Immature natural killer cell (primary cell): Measurements from ENCODE around the gene IL1RL2. TPM values are rescaled to one million over a fixed set of nuclear protein-coding genes. Genes with fewer than 3 reads are reported as not detected.

Experiments used
- DNase-seq, 3 donors: peaks; one replicate each; pipeline ENCODE4 v3.0.0; 2022; ENCODE audit warnings: mixed read lengths in 1 of 3
- H3K27ac Mint-ChIP-seq, 6 donors: one replicate each; pipeline ENCODE4 v1.8.0; 2020; ENCODE audit warnings: mixed read lengths in 6 of 6, mild to moderate bottlenecking in 5 of 6, inconsistent platforms in 4 of 6, moderate library complexity in 3 of 6
- H3K27me3 Mint-ChIP-seq, 3 donors: one replicate each; pipeline ENCODE4 v1.8.0; 2020 to 2021; ENCODE audit warnings: low read depth in 3 of 3, mild to moderate bottlenecking in 3 of 3, mixed read lengths in 3 of 3, moderate library complexity in 3 of 3, inconsistent platforms in 1 of 3
- H3K36me3 Mint-ChIP-seq, 3 donors: one replicate each; pipeline ENCODE4 v1.8.0; 2020; ENCODE audit warnings: mixed read lengths in 3 of 3, inconsistent platforms in 2 of 3, mild to moderate bottlenecking in 2 of 3
- H3K4me1 Mint-ChIP-seq, 2 donors: one replicate each; pipeline ENCODE4 v1.8.0; 2020; ENCODE audit warnings: inconsistent platforms in 2 of 2, mild to moderate bottlenecking in 2 of 2, mixed read lengths in 2 of 2, moderate library complexity in 1 of 2
- H3K4me3 Mint-ChIP-seq, 5 donors: one replicate each; pipeline ENCODE4 v1.8.0; 2020; ENCODE audit warnings: mild to moderate bottlenecking in 5 of 5, mixed read lengths in 5 of 5, inconsistent platforms in 3 of 5, moderate library complexity in 3 of 5
- H3K9me3 Mint-ChIP-seq, 6 donors: one replicate each; pipeline ENCODE4 v1.8.0; 2020; ENCODE audit warnings: mild to moderate bottlenecking in 6 of 6, mixed read lengths in 6 of 6, inconsistent platforms in 4 of 6, moderate library complexity in 3 of 6
- polyA plus RNA-seq, 3 donors: library from polyadenylated mRNA; unstranded; fragments of 300-500 nt; fragmentation: Illumina TruSeq; gene quantifications; one replicate each; pipeline ENCODE4 v1.2.3, GENCODE V29; 2021

The IL1RL2 gene
- polyA plus RNA-seq, 3 donors from 2014 or later = not detected

- peaks cover 13 to 35% (median 14%) of the 10 kb centered on the region in 3 donors for H3K27me3 Mint-ChIP-seq
- peaks cover 0 to 5% (median 0%) of the 10 kb centered on the region in 3 donors for H3K36me3 Mint-ChIP-seq
- peaks cover 0 to 2% (median 0%) of the 10 kb centered on the region in 6 donors for H3K9me3 Mint-ChIP-seq
- peaks cover 12 to 20% of the 10 kb centered on the region in 2 donors for H3K4me1 Mint-ChIP-seq
- DNase-seq = no peak
- no peak overlapping the region for H3K4me3 Mint-ChIP-seq
- no peak overlapping the region for H3K27ac Mint-ChIP-seq
These were observed 6.3 kb downstream of the IL1RL2 start for GRCh38 chr2:102193074-102193473.

DNA sequence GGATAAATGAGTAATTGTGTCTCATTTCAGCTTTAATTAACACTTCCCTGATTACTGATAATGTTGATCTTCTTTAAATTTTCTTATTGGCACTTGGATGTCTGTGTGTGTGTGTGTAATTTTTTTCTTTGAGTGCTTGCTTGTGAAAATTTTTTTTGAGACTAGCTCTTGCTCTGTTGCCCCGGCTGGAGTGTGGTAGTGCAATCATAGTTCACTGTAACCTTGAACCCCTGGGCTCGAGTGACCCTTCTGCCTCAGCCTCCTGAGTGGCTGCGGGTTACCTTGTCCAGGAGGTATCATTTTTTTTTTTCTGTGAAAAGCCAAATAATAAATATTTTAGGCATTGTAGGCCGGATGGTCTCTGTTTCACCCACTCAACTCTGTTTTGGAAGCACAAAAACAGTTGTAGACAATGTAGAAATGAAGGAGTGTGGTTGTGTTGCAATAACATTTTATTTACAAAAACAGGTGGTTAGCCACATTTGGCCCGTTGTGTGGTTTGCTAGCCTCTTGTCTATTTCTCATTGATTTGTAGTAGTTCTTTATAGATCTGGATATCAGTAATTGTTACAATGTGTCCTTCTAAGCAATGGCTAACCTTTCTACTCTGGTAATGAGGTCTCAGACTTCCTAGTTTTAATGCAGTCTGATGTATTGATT, 7.9 kb downstream of the IL1RL2 start:
- H3K4me1 Mint-ChIP-seq = peaks cover 16 to 31% of the 10 kb centered on the region in 2 donors
- peaks cover 16 to 27% (median 17%) of the 10 kb centered on the region in 3 donors for H3K27me3 Mint-ChIP-seq
- DNase-seq = no peak
- no peak overlapping the region for H3K27ac Mint-ChIP-seq
- H3K36me3 Mint-ChIP-seq = peaks cover 0 to 5% (median 0%) of the 10 kb centered on the region in 3 donors
- no peaks in the 10 kb centered on the region for H3K9me3 Mint-ChIP-seq
- no peak overlapping the region for H3K4me3 Mint-ChIP-seq

DNA sequence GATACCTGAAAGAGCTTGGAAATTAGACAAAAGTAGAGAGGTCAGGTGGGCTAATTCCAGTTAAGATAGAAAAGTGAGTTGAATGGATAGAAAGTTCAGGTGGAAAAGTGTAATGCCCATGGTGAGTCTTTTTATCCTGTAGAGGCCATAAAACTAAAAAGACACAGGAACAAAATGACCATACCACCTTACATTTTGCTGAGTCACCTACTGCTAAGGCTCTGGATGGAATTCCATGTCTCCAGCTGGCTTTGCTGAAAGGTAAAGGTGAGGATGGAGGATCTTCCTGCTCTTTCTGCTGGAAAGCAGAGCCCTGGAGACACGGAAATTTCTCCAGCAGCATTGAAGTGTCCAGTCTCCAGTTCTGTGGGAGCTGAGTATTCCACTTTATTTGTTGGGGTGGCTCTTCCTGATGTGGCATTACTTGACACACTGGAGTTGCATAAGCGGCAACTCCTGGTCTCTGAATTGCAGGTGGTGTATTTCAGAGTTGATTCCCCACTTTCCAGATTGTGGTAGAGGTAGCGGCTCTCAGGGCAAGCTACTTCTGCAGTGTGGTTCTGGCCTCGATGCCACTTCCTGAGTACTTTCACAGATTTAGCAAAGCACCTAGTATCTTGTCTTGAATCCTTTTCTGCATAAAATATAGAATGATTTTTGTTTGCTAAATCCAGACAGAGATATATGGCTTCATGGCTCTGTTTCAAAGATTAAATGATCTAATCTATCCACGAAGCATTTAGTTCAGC, 10.7 kb downstream of the IL1RL2 start:
- H3K27me3 Mint-ChIP-seq = peaks cover 14 to 18% (median 17%) of the 10 kb centered on the region in 3 donors
- H3K27ac Mint-ChIP-seq = no peak overlapping the region
- DNase-seq = peak; percentile 32 to 39 (median 32)
- no peaks in the 10 kb centered on the region for H3K9me3 Mint-ChIP-seq
- H3K4me1 Mint-ChIP-seq = peaks cover 16 to 31% of the 10 kb centered on the region in 2 donors
- H3K4me3 Mint-ChIP-seq = peak overlapping the region; percentile 17 to 64 (median 30)
- peaks cover 0 to 5% (median 0%) of the 10 kb centered on the region in 3 donors for H3K36me3 Mint-ChIP-seq

- Mint-ChIP-seq H3K36me3 (peaks cover 0 to 5% (median 5%) of the 10 kb centered on the region in 3 donors), H3K9me3 (peaks cover 0 to 5% (median under 1%) of the 10 kb centered on the region in 6 donors), H3K27ac (no peak overlapping the region), H3K4me1 (peaks cover 16 to 31% of the 10 kb centered on the region in 2 donors), H3K4me3 (no peak overlapping the region), H3K27me3 (peaks cover 11 to 18% (median 12%) of the 10 kb centered on the region in 3 donors)
- no peak for DNase-seq
These were observed 13.7 kb downstream of the IL1RL2 start for GRCh38 chr2:102200539-102200938.

GRCh38 chr2:102204638-102205037, 17.8 kb downstream of the IL1RL2 start:
- H3K27me3 Mint-ChIP-seq = peaks cover 0 to 8% (median 5%) of the 10 kb centered on the region in 3 donors

GRCh38 chr2:102206666-102207341, 20.0 kb downstream of the IL1RL2 start:
- Mint-ChIP-seq H3K9me3 (peaks cover 0 to 5% (median 2%) of the 10 kb centered on the region in 6 donors), H3K27ac (no peak overlapping the region), H3K4me3 (no peak overlapping the region), H3K4me1 (no peaks in the 10 kb centered on the region), H3K27me3 (peaks cover 0 to 5% (median 2%) of the 10 kb centered on the region in 3 donors), H3K36me3 (peaks cover 0 to 5% (median 0%) of the 10 kb centered on the region in 3 donors)
- no peak for DNase-seq

More at GRCh38 chr2:102204638-102205037, 17.8 kb downstream of the IL1RL2 start:
- H3K27ac Mint-ChIP-seq = no peak overlapping the region
- no peak overlapping the region for H3K4me3 Mint-ChIP-seq
- H3K36me3 Mint-ChIP-seq = peaks cover 0 to 5% (median 0%) of the 10 kb centered on the region in 3 donors
- DNase-seq = no peak
- H3K9me3 Mint-ChIP-seq = peaks cover 0 to 5% (median 2%) of the 10 kb centered on the region in 6 donors
- H3K4me1 Mint-ChIP-seq = no peaks in the 10 kb centered on the region

GRCh38 chr2:102208774-102209173, 22.0 kb downstream of the IL1RL2 start:
- H3K4me1 Mint-ChIP-seq = no peaks in the 10 kb centered on the region
- peaks cover 0 to 5% (median 0%) of the 10 kb centered on the region in 3 donors for H3K36me3 Mint-ChIP-seq
- peaks cover 0 to 5% (median 2%) of the 10 kb centered on the region in 6 donors for H3K9me3 Mint-ChIP-seq
- DNase-seq = no peak
- no peak overlapping the region for H3K27ac Mint-ChIP-seq
- H3K4me3 Mint-ChIP-seq = no peak overlapping the region
- peaks cover 0 to 5% (median 2%) of the 10 kb centered on the region in 3 donors for H3K27me3 Mint-ChIP-seq

- peaks cover 0 to 5% (median 0%) of the 10 kb centered on the region in 3 donors for H3K36me3 Mint-ChIP-seq
- H3K9me3 Mint-ChIP-seq = peaks cover 0 to 5% (median 2%) of the 10 kb centered on the region in 6 donors
- no peaks in the 10 kb centered on the region for H3K4me1 Mint-ChIP-seq
- no peak overlapping the region for H3K27ac Mint-ChIP-seq
- no peak overlapping the region for H3K4me3 Mint-ChIP-seq
- H3K27me3 Mint-ChIP-seq = peaks cover 0 to 5% (median 2%) of the 10 kb centered on the region in 3 donors
- DNase-seq = no peak
These were observed 22.7 kb downstream of the IL1RL2 start for GRCh38 chr2:102209474-102209873.

DNA sequence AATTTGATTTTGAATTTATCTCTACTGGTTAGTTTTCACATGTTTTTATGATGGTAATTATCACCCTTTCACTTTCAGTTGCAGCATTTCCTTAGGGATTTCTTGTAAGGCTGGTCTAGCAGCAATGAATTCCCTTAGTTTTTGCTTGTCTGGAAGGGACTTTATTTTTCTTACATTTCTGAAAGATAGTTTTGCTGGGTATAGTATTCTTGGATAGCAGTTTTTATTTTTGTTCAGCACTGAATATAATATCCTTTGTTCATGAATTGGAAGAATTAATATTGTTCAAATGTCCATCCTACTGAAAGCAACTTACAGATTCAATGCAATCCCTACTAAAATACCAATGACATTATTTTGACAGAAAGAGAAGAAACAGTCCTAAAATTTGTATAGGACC, 30.2 kb downstream of the IL1RL2 start:
- H3K36me3 Mint-ChIP-seq = peaks cover 10 to 29% (median 11%) of the 10 kb centered on the region in 3 donors
- peaks cover 6 to 12% of the 10 kb centered on the region in 2 donors for H3K4me1 Mint-ChIP-seq
- DNase-seq = no peak
- H3K27me3 Mint-ChIP-seq = peaks cover 0 to 2% (median 1%) of the 10 kb centered on the region in 3 donors
- no peak overlapping the region for H3K27ac Mint-ChIP-seq
- H3K9me3 Mint-ChIP-seq = peaks cover 15 to 30% (median 25%) of the 10 kb centered on the region in 6 donors
- H3K4me3 Mint-ChIP-seq = no peak overlapping the region

DNA sequence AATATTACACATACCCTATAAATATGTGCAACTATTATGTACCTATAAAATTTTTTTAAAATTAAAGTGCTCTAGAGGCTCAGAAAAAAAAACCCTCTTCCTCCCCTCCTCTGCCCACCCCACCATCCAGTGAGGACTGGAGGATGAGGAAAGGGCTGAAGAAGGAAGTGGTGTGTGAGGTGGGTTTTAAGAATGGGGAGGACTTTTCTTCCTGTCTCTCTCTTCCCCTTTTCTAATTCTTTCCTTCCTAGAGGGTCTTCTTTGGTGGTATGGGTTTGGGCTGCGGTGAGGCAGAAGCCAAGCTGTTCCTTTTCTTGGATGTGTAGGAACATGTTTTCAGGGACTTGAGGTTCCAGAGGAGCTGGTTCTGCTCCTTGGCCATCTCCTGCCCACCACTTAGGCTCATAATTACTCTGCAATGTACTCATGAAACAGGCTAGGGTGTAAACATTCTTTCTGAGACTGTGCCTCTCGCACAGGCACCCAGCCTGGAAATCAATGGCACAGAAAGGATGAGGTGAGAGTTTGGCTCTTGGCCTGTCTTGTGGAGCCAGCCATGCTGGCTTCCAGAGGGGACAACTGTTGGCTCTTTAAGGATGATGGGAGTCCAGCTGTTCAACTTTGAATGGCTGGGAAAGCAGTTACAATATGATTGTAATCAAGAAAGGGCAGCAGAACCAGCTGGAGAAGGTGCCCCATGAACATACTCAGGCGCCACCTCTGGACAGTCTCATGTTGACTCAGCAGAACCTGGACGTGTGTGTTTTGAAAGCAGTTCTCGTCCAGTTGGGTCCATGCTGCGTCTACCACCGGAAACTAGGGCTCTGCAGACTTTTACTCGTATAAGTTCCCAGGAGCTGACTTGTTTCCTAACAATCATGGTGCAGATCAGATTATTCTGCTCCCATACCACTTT, 38.3 kb downstream of the IL1RL2 start:
- no peak for DNase-seq
- peak overlapping the region in 1 of 6 donors; percentile 43 for H3K27ac Mint-ChIP-seq
- no peaks in the 10 kb centered on the region for H3K9me3 Mint-ChIP-seq
- peaks cover 10 to 11% of the 10 kb centered on the region in 2 donors for H3K4me1 Mint-ChIP-seq
- peaks cover 0 to 4% (median 0%) of the 10 kb centered on the region in 3 donors for H3K36me3 Mint-ChIP-seq
- H3K4me3 Mint-ChIP-seq = no peak overlapping the region
- peaks cover 5 to 17% (median 10%) of the 10 kb centered on the region in 3 donors for H3K27me3 Mint-ChIP-seq

DNA sequence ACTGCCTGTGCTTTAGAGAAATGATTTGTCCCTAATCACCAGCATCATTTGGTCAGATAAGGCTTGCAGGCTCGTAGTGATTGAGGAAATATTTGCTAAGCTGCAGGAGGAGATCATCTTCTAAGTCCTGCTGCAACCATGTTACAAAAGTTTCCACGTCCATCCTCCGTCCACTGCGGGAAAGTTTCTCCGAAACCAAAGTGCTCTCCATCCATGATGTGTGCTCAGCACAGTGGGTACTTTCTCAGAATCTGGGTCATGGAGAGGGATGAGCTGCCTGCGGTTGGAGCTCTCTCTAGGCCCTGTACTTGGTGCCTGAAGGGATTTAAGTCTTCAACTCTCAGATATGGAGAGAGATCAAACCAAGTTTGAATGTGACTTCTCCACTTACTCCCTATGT, 39.3 kb downstream of the IL1RL2 start:
- Mint-ChIP-seq H3K4me3 (no peak overlapping the region), H3K4me1 (peaks cover 10 to 11% of the 10 kb centered on the region in 2 donors)

DNA sequence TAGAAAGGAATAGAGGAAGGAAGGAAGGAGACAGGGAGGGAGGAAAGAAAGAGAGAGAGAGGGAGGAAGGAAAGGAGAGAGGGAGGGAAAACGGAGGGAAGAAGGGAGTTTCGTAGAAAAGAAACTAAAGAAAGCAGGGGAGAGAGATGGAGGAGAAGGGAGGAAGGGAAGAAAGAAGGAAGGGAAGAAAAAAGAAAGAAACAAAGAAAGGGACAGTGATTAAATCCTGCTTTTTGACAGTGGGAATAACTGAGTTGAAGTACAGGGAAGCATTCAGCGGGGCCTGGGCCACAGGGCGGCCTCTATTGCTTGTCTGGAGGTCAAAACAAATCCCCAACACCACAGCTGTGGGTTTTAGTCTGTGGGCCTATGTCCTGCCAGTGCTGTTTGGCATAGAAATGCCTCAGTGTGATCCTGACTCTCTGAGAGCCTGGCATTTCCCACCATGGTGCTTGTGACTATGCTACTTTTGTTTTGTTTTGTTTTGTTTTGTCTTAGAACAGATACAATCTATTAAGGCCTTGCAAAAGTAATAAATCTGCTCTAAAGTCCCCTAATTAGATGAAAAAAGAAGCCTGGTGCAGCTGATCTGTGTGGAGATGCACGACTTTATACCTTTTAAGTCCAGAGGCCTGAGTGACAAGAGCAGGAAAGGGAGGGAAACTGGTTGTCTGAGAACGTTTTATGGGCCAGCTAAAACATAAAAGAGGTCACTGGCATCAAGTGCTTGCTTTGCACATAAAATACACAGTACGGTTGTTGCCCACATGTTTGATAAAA, 40.0 kb downstream of the IL1RL2 start:
- H3K4me1 Mint-ChIP-seq = peaks cover 10 to 11% of the 10 kb centered on the region in 2 donors
- peak overlapping the region; percentile 17 to 87 (median 51) for H3K27ac Mint-ChIP-seq
- DNase-seq = no peak
- H3K36me3 Mint-ChIP-seq = peaks cover 0 to 4% (median 0%) of the 10 kb centered on the region in 3 donors
- peak overlapping the region in 1 of 5 donors; percentile 15 for H3K4me3 Mint-ChIP-seq
- H3K9me3 Mint-ChIP-seq = no peaks in the 10 kb centered on the region
- peaks cover 5 to 20% (median 17%) of the 10 kb centered on the region in 3 donors for H3K27me3 Mint-ChIP-seq

More for the DNA sequence above, 39.3 kb downstream of the IL1RL2 start:
- Mint-ChIP-seq H3K27ac (peak overlapping the region in 3 of 6 donors; percentile 20 to 80 (median 55)), H3K9me3 (no peaks in the 10 kb centered on the region), H3K27me3 (peaks cover 5 to 19% (median 13%) of the 10 kb centered on the region in 3 donors), H3K36me3 (peaks cover 0 to 4% (median 0%) of the 10 kb centered on the region in 3 donors)
- no peak for DNase-seq
